ENCODE data around the gene IL10.

Gene IL10

GRCh38 chr1:206732992-206733391 lies 39.3 kb downstream of the IL10 start:
- DNase-seq = no peak

DNA sequence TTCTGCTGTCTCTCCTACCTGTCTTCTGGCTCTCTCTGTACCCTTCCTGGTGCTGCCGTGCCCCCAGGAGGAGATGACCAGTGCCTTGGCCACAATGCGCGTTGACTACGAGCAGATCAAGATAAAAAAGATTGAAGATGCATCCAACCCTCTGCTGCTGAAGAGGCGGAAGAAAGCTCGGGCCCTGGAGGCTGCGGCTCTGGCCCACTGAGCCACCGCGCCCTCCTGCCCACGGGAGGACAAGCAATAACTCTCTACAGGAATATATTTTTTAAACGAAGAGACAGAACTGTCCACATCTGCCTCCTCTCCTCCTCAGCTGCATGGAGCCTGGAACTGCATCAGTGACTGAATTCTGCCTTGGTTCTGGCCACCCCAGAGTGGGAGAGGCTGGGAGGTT lies 39.8 kb downstream of the IL10 start:
- no peak for DNase-seq

DNA sequence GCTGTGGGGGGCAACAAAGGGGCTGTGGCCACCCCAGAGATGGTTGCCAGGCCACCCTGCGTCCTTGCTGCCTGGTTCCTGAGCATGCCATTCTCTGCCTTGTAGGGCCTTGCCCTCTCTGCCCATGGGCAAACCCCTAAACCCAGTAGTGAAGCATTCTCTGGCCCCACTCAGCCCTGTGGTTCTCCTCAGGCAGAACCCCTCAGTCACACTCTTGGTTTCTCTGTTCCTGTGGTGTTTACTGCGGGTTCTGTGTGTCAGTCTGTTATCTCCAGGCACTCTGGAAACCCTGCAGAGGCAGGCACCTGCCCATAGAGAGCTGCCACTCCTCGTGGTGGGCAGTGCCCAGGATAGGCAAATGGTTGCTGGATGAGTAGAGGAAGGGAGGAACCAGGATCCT lies 42.8 kb downstream of the IL10 start:
- DNase-seq = no peak

DNA sequence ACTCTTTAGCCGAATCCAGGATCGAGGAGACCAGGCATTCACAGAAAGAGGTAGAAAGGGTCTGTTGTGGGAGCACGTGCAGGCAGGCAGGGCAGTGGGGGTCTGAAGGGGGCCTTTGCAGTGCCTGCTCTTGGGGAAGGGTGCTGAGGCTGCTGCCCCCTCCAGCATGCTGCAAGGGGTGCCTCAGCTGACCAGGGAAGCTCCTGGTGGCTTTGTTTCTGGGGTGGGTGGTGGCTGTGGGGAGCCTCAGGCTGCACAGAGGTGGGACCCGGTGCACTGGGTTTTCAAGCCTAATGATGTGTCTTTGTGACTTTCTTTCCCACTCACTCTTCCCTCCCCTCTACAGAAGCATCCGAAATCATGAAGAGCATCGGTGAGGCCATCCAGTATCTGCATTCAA lies 43.2 kb downstream of the IL10 start:
- no peak for DNase-seq

GRCh38 chr1:206728697-206728987 lies 43.7 kb downstream of the IL10 start:
- no peak for DNase-seq

GRCh38 chr1:206727981-206728696 lies 44.2 kb downstream of the IL10 start:
- DNase-seq = peak in 1 of 2 experiments; percentile 23

GRCh38 chr1:206725109-206725963 lies 47.0 kb downstream of the IL10 start:
- DNase-seq = no peak

DNA sequence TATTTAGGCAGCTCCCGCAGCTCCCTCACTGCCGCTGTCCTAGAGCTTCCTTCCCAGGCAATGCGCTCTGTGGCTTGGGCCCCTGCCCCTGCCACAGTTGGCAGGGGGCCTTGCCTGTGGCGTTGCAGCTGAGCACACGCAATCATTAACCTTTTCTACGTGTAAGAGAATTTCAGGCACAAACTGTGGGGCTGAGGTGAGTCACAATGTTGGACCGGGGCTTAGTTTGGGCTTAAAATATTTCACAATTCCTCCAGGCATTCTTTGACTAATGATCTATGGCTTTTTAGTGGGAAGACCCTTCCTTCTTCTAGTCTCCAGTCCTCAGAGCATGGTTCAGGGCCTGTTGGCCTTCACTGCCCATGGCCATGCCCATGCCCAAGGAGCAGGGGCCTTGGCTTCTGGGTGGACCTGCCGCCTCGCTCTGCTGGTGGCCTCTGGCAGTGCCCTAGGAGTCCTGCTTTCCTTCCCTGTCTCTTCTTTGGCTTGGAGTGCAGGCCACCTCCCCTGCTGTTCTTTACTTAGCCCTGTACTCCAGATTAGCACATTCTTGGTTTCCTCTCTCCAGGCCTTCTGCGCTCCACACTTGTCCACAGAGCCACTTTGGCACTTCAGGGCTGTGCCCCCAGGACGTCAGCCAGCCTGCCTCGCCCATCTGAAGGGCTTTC lies 48.4 kb downstream of the IL10 start:
- no peak for DNase-seq

- DNase-seq = no peak
These were observed 48.9 kb downstream of the IL10 start for GRCh38 chr1:206723462-206723804.

- DNase-seq = no peak
These were observed 49.4 kb downstream of the IL10 start for GRCh38 chr1:206722751-206723461.

GRCh38 chr1:206721454-206721853 lies 50.8 kb downstream of the IL10 start:
- DNase-seq = no peak

DNA sequence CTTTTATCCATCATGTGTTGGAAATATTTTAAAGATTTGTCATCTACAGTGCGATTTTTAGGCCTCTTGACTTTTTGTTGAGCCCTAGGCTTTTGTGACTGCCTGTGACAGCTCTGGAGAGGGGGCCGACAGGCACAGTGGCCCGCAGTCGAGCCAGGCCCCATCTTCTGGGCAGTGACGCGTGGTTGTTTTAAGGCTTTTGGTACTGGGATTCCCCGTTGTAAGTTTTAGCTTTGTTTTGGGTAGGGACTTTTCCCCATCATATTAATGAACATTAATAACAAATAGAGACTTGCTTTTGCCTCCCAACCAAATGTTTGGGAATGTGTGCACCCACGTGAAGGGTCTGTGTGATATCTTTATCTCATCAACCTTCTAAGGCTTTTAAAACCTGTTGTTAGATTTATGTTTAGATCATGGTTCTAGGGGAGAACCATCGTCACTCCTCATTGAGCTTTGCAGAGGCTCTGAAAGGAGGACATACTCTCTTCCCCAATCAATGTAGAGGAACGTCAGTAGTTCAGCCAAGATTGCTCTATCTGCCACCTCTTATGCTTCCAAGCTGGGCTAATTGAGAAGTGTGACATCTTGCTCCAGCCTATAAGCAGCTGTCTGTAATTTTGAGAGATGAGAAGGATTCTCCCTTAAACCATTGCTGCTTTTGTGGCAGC lies 53.0 kb downstream of the IL10 start:
- DNase-seq = no peak

GRCh38 chr1:206717674-206717989 lies 54.7 kb downstream of the IL10 start:
- no peak for DNase-seq

Measured in NCI-H524 (cell line).